Measurements from ENCODE around the gene BCR.

Gene BCR

GRCh38 chr22:23270212-23270733 is 90.0 kb downstream of the BCR start:
- DNase-seq (ENCODE audit: low read depth), result peak; percentile 12
- in situ Hi-C loops (cut with HindIII; ENCODE audit: low sequenced_read_pairs), result no loop called here
- no peak overlapping the region for H3K4me3 ChIP-seq (ENCODE audit: low read depth, low read length)
- TF ChIP-seq CTCF (IDR thresholded peaks at IDR 0.05; ENCODE audit: low read depth, low read length, missing control alignments), result peak; percentile 53

- H3K4me3 ChIP-seq (ENCODE audit: low read depth, low read length), result no peak overlapping the region
- DNase-seq (ENCODE audit: low read depth), result no peak
- no peak for TF ChIP-seq CTCF (IDR thresholded peaks at IDR 0.05; ENCODE audit: low read depth, low read length, missing control alignments)
- in situ Hi-C loops (cut with HindIII; ENCODE audit: low sequenced_read_pairs), result no loop called here
Measured at GRCh38 chr22:23270798-23271596, 90.7 kb downstream of the BCR start.

DNA sequence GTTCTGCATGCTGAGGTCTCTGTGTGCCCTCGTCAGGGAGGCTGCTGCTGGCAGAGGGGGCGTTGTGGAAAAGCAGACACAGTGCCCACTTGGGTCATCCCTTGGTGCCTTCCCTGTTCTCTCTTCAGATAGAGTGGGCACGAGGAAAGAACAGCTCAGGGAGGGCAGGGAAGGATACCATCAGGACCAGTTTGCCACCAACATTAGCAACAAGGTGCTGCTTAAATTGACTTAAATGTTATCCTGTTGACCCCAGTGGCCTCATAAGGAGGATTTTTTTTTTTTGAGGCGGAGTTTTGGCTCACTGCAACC is 91.2 kb downstream of the BCR start:
- in situ Hi-C loops (cut with HindIII; ENCODE audit: low sequenced_read_pairs), result no loop called here
- no peak for DNase-seq (ENCODE audit: low read depth)
- no peak for TF ChIP-seq CTCF (IDR thresholded peaks at IDR 0.05; ENCODE audit: low read depth, low read length, missing control alignments)
- no peak overlapping the region for H3K4me3 ChIP-seq (ENCODE audit: low read depth, low read length)

DNA sequence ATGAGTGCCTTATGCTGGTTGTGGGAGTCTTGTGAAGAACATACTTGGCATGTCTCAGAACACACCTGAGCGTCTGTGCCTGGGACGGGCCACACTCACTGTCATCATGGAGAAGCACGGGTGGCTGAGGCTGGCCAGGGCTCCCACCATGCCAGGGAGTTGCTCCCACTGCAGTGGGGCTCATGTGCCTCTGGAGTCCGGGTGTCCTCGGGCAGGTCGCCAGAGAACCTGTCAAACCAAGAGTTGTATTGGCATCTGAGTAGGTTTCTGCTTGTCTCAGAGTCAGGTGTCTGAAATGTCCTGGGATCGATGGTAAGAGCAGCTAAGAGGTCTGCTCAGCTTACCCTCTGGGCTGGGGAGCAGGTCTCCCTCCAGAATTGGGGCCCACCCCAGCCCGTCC is 92.1 kb downstream of the BCR start:
- TF ChIP-seq CTCF (IDR thresholded peaks at IDR 0.05; ENCODE audit: low read depth, low read length, missing control alignments), result no peak
- no peak overlapping the region for H3K4me3 ChIP-seq (ENCODE audit: low read depth, low read length)
- in situ Hi-C loops (cut with HindIII; ENCODE audit: low sequenced_read_pairs), result no loop called here
- no peak for DNase-seq (ENCODE audit: low read depth)

DNA sequence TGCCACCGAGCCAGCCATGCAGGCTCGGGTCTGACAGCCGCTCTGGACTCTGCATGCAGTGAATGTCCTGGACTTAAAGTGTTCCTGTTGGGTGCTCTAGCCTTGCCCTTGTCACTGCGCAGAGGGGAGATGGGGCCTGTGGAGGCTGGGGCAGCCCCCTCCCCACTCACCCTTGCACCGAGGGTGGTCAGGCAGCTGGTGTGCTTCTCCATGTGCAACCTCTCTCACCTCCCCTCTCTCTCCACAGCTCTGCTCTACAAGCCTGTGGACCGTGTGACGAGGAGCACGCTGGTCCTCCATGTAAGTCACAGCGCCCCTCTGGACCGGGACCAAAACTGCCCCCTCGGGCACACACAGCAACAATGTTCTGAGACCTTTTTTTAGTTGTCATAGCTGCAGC is 92.5 kb downstream of the BCR start:
- TF ChIP-seq CTCF (IDR thresholded peaks at IDR 0.05; ENCODE audit: low read depth, low read length, missing control alignments), result no peak
- in situ Hi-C loops (cut with HindIII; ENCODE audit: low sequenced_read_pairs), result no loop called here
- no peak for DNase-seq (ENCODE audit: low read depth)
- H3K4me3 ChIP-seq (ENCODE audit: low read depth, low read length), result no peak overlapping the region

DNA sequence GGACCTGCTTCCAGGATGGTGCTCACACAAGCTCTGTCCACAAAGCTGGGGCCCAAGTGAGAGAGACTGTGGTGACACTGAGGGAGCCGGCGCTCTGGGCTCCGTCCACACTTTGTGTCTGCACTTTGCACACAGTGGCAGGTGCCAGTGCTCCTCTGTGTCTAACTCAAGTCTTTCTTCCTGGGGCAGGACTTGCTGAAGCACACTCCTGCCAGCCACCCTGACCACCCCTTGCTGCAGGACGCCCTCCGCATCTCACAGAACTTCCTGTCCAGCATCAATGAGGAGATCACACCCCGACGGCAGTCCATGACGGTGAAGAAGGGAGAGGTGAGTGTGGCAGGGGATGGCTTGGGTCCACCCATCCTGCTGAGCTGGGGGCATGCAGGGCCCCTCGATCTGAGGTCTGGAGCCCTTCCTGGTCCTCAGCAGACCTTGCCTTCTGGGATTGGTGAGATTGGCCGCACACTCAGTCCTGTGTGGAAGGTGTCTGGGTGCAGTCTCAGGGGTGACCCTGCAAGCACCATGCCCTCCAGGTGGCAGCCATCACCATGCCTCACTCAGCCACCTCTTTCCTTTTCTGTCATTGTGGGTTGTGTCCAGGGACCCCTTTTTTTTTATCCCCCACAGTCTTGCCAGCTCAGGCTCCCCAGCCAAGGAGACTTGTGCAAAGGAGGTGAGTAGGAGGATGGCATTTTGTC is 93.3 kb downstream of the BCR start:
- H3K4me3 ChIP-seq (ENCODE audit: low read depth, low read length), result no peak overlapping the region
- in situ Hi-C loops (cut with HindIII; ENCODE audit: low sequenced_read_pairs), result no loop called here
- no peak for TF ChIP-seq CTCF (IDR thresholded peaks at IDR 0.05; ENCODE audit: low read depth, low read length, missing control alignments)
- no peak for DNase-seq (ENCODE audit: low read depth)

All from astrocyte of the cerebellum (primary cell).